GM06990 (cell line): Measurements from ENCODE around the gene FBXL13.
"Not testable (repeated sequence)": the region's sequence is repeated elsewhere in the genome, so short reads cannot be mapped to it uniquely, and the experiment has no call there.

Experiments used
- DNase-seq: peaks from one replicate; pipeline ENCODE4 v3.0.0-alpha.2; 2011; ENCODE audit not compliant: insufficient read length; ENCODE audit errors: extremely low read depth
- H3K27me3 ChIP-seq: replicated peaks from 2 replicates; pipeline ENCODE4 v1.6.0; 2011; ENCODE audit warnings: low read length; ENCODE audit not compliant: control insufficient read depth, insufficient read depth
- H3K36me3 ChIP-seq: 2 replicates; pipeline ENCODE4 v1.5.1; 2011; ENCODE audit warnings: low read length; ENCODE audit not compliant: control insufficient read depth, insufficient read depth
- H3K4me3 ChIP-seq: replicated peaks from 2 replicates; pipeline ENCODE4 v1.5.1; 2011; ENCODE audit warnings: low read depth, mild to moderate bottlenecking, control low read depth, low read length
- TF ChIP-seq, protein P1 (sequence below): IDR thresholded peaks from 2 replicates; pipeline ENCODE4 v1.5.1; 2011; ENCODE audit warnings: low read length, control low read depth, mild to moderate bottlenecking, inconsistent platforms; ENCODE audit not compliant: insufficient read depth, poor library complexity, severe bottlenecking

The FBXL13 gene

DNA sequence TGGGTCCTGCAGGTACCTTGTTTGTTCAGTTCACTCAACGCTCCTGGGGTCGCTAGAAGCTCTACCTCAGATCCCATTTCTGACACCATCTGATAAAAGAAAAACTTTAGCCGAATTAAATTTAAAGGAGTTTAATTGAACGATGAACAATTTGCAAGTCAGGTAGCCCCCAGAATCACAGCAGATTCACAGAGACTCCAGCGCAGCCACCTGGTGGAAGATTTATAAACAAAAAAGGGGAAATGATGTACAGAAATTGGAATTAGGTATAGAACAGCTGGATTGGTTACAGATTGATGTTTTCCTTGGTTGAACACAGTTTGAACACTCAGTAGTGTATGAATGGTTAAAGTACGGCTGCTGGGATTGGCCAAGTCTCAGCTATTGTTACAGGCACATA lies 23.1 kb downstream of the FBXL13 start:
- TF ChIP-seq, protein P1, sequence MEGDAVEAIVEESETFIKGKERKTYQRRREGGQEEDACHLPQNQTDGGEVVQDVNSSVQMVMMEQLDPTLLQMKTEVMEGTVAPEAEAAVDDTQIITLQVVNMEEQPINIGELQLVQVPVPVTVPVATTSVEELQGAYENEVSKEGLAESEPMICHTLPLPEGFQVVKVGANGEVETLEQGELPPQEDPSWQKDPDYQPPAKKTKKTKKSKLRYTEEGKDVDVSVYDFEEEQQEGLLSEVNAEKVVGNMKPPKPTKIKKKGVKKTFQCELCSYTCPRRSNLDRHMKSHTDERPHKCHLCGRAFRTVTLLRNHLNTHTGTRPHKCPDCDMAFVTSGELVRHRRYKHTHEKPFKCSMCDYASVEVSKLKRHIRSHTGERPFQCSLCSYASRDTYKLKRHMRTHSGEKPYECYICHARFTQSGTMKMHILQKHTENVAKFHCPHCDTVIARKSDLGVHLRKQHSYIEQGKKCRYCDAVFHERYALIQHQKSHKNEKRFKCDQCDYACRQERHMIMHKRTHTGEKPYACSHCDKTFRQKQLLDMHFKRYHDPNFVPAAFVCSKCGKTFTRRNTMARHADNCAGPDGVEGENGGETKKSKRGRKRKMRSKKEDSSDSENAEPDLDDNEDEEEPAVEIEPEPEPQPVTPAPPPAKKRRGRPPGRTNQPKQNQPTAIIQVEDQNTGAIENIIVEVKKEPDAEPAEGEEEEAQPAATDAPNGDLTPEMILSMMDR = no peak
- Histone ChIP-seq H3K4me3 (no peak overlapping the region), H3K27me3 (no peaks in the 10 kb centered on the region), H3K36me3 (no peaks in the 10 kb centered on the region)
- no peak for DNase-seq

- Histone ChIP-seq H3K27me3 (no peaks in the 10 kb centered on the region), H3K36me3 (no peaks in the 10 kb centered on the region), H3K4me3 (no peak overlapping the region)
- TF ChIP-seq, protein P1 = no peak
- no peak for DNase-seq
Observed at GRCh38 chr7:103048833-103049232, 25.8 kb downstream of the FBXL13 start.

DNA sequence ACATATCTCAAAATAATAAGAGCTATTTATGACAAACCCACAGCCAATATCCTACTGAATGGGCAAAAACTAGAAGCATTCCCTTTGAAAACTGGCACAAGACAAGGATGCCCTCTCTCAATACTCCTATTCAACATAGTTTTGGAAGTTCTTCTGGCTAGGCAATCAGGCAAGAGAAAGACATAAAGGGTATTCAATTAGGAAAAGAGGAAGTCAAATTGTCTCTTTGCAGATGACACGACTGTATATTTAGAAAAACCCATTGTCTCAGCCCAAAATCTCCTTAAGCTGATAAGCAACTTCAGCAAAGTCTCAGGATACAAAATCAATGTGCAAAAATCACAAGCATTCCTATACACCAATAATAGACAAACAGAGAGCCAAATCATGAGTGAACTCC lies 32.8 kb downstream of the FBXL13 start:
- H3K36me3 ChIP-seq, DNase-seq, H3K4me3 ChIP-seq, H3K27me3 ChIP-seq: not testable (repeated sequence)

DNA sequence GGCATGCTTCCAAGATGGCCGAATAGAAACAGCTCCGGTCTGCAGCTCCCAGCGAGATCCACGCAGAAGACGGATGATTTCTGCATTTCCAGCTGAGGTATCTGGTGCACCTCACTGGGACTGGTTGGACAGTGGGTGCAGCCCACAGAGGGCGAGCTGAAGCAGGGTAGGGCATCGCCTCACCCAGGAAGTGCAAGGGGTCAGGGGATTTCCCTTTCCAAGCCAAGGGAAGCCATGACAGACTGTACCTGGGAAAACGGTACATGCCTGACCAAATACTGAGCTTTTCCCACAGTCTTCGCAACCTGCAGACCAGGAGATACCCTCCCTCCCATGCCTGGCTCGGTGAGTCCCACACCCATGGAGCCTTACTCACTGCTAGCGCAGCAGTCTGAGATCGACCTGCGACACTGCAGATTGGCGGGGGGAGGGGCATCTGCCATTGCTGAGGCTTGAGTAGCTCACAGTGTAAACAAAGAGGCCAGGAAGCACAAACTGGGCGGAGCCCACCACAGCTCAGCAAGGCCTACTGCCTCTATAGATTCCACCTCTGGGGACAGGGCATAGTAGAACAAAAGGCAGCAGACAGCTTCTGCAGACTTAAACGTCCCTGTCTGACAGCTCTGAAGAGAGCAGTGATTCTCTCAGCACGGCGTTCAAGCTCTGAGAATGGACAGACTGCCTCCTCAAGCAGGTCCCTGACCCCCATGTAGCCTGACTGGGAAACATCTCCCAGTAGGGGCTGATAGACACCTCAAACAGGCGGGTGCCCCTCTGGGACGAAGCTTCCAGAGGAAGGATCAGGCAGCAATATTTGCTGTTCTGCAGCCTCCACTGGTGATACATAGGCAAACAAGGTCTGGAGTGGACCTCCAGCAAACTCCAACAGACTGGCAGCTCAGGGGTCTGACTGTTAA lies 36.5 kb downstream of the FBXL13 start:
- not testable (repeated sequence) for H3K27me3 ChIP-seq, H3K4me3 ChIP-seq, H3K36me3 ChIP-seq, DNase-seq

DNA sequence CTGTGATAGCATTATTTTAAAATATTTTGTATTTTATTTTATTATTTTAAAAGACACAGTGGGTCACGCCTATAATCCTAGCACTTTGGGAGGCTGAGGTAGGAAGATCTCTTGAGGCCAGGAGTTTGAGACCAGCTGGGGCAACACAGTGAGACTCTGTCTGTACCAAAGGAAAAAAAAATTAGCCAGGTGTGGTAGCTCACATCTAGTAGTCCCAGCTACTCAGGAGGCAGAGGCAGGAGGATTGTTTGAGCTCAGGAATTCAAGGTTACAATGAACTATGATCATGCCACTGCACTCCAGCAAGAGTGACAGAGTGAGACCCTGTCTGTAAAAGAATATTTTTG lies 37.1 kb downstream of the FBXL13 start:
- Histone ChIP-seq H3K27me3 (no peaks in the 10 kb centered on the region), H3K4me3 (no peak overlapping the region), H3K36me3 (no peaks in the 10 kb centered on the region)
- TF ChIP-seq, protein P1 = no peak
- DNase-seq = no peak

DNA sequence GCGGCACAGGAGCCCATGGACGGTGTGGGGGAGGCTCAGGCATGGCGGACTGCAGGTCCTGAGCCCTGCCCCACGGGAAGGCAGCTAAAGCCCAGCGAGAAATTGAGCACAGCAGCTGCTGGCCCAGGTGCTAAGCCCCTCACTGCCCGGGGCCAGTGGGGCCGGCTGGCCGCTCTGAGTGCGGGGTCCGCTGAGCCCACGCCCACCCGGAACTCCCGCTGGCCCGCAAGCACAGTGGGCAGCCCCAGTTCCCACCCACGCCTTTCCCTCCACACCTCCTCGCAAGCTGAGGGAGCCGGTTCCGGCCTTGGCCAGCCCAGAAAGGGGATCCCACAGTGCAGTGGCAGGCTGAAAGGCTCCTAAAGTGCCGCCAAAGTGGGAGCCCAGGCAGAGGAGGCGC lies 40.3 kb downstream of the FBXL13 start:
- not testable (repeated sequence) for H3K36me3 ChIP-seq, H3K4me3 ChIP-seq, DNase-seq, H3K27me3 ChIP-seq

DNA sequence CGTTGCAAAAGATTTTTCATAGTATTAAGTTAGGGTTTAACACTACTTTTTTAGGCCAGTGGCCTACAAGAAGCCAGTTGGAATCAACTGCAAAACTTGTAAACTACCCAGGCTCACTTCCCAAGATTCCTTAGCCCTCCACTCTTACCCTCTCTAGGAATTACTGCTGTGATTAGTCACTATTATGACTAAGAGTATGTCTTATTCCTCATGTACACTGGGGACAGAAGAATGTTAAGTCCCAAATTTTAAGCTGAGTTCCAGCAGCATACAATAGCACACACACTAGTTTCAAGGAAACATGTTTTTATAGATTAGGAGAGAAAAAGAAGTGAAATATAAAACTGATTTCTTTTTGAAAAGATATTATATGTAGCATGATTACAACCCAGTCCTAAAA lies 42.8 kb downstream of the FBXL13 start:
- no peaks in the 10 kb centered on the region for H3K27me3 ChIP-seq
- DNase-seq = no peak
- H3K36me3 ChIP-seq = no peaks in the 10 kb centered on the region
- no peak overlapping the region for H3K4me3 ChIP-seq
- TF ChIP-seq, protein P1 = no peak
